Measurements from ENCODE around the gene GSG1.
"Not testable (repeated sequence)": the region's sequence is repeated elsewhere in the genome, so short reads cannot be mapped to it uniquely, and the experiment has no call there.

GSG1 gene

DNA sequence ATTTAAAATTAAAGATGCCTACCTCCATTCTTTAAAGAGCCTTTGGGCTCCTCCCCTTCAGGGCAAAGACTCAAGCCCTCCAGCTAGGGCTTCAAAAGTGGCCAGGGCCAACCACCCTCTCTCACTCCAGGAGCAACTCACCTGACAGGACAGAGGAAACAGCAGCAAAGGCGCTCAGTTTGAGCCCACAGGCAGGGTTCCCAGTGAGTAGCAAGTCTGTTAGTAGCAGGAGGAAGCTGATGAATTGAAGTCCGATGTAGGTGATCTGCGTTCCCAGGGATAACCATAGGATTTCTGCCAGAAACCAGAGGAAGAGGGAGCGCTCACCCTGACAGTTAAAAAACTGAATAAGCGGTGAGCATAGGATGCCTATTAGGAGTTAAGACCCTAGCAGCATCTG lies 15.7 kb downstream of the GSG1 start:
- no peak for DNase-seq

DNA sequence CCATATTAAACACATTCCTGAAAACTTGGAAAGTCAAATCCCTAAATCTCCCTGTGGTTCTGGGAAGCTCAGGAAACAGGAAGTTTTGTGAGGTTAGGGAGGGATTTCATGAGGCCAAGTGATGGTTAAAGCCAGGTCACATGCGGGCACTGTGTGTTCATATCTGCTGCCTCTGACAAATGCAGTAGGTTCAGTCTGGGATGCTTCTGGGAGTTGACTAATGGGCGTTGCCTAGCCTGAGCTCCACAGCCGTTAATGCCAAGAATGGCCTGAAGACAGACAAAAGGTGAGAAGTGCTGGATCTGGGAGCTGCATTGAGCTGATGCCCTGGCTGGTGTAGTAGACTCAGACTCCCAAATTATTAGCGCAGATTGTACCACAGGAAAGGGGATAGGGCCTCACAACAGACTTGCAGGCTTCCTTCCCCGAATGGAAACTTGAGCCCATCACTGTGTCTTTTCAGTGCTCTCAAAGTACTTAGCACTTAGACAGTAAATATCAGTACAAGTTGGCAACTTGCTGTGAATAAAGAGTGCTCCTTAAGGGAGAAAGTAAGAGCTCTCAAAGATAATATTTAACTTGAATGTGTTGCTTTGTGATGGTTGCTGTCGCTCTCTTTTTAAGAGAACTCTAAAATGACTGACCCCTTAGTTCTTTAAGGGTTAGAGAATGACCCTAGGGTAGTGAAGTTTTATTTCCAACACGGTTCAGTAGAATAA lies 17.3 kb downstream of the GSG1 start:
- no peak for DNase-seq

DNA sequence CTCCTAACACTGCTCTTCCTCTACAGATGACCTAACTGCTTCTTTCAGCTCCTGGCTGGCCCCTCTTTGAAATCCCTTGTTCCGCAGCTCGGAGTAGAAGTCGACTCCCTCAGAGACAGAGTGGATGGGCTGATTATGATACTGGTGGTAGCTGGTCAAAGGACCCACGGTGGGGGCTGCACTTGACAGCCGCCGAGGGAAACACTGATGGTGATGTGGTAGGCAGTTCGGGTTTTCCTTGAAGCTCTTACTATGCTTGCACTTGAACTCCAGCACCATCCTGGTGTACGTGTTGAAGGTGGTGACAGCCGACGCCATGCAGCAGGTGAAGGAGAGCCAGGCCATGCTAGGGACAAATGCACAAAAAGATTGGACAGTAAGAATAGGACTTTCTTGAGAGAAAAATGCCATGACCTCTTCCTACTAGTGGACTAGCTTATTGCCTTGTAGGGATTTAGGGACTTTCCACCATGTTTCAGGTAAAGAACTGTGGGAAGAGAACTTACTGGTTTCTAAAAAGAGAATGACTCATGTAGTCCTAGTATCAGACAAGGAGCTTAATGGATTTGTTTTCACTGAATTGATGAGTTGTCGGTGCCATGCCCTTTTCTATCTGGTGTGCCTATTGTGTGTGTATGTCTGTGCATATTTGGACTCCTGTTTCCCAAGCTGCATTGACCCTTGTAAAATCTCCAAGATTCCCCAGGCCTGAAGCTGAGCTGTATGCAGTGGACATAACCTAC lies 18.4 kb downstream of the GSG1 start:
- no peak for DNase-seq

DNA sequence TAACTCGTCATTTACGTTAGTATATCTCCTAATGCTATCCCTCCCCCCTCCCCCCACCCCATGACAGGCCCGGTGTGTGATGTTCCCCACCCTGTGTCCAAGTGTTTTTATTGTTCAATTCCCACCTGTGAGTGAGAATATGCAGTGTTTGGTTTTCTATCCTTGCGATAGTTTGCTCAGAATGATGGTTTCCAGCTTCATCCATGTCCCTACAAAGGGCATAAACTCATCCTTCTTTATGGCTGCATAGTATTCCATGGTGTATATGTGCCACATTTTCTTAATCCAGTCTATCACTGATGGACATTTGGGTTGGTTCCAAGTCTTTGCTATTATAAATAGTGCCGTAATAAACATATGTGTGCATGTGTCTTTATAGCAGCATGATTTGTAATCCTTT lies 19.8 kb downstream of the GSG1 start:
- not testable (repeated sequence) for DNase-seq

DNA sequence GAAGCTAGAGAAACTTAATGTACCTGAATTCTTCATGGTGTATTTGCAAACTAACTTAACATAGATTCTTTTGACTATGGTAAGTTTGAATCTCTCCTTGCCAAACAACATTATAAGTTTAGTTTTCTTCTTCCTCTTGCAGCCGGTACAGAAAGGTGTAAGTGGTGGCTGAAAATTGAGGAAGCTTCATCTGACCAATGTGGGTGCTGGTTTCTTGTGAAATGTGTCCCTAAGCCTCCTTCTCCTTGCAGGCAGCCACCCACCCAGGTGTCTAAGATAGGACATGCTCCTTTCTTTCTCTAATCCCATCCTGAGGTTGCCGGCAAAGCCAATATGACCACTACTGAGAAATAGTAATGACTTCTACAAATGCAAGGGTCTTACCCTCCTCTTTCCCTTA lies 20.6 kb downstream of the GSG1 start:
- DNase-seq, result no peak

DNA sequence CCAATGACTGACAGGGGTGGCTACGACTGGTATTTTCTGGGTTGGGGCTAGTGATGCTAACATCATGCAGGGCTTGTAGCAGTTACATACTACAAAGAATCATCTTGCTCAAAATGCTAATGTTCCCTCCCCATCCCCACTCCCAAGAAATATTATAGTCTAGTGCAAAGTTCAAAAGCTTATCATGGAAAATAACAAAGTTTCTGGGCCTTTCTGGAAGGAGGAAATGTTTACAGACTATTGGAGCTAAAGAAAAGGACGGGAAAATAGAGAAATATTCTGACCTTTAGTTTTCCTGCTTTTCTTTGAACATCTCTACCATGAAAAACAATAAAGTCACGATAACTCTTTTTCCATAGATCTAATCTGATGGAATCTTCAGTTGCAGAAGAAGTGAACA lies 23.2 kb downstream of the GSG1 start:
- no peak for DNase-seq

DNA sequence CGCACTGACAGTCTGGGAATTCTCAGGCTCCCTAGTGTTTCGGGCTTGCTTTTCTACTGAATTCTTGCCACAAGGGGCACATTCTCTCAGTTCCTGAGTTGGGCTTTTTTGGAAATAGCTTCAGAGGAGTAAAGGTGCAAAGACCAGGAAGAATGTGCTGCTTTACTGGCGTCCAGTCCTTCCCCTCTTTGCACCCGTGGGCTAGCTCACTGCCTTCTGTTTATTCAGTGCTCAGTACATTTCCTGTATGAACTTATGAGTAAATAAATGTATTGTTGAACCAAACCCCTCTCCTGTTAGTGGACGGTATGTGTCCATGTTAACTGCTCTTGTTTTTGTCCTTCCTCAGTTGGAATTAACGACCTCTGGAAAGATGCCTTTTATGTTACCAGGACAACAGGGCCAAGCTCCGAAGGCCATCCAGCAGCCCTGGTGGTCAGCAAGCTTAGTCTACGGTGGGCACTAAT lies 24.0 kb downstream of the GSG1 start:
- DNase-seq, result no peak

DNA sequence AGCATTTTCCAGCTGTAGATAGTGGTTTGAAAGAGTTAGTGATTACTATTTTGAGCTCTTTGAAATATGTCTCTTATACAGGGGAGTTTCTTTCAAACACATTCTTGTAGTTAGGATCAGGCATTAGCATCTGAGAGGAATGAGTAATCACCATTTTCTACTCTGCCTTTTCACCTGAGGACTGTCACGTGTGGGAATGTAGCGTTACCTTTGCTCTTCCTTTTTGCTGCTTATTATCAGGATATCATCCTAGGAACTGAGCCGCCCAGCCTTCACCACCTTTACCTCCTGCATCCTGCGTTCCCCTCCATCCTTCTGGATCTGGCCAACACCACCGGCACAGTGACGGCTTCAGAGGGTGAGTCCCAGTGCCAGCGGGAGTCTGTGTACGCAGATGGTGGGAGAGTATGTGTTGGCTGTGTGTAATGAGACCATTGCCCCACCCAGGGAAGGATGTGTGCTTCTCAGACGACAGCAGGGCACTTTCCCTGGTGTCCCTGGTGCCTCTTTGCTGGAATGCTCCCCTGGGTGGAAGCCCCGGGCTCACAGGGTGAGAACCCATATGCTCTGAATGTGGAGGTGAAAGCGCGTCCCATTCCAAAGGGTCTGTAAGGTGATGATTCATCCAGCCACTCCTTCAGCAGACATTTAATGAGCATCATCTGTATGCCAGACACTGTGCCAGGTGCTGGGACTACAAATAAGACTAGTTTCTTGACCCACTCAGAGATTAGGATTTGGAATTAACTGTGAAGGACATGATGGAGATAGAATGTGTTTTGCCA lies 27.5 kb downstream of the GSG1 start:
- DNase-seq, result no peak

DNA sequence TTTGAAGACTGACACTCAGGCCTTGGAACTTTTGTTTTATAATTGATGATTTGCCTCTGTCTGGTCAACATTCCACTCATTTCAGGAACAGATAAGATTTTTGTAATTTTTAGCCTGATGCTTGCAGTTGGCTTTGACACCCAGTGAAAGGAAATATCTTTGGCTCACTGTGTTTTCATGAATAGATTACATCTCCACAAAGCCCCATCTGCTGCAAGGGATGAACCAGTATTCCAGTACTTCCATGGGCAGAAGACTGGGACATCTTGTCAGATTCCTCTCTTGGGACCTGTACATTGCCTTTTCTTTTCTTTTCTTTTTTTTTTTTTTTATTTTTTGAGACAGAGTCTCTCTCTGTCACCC lies 28.4 kb downstream of the GSG1 start:
- no peak for DNase-seq

DNA sequence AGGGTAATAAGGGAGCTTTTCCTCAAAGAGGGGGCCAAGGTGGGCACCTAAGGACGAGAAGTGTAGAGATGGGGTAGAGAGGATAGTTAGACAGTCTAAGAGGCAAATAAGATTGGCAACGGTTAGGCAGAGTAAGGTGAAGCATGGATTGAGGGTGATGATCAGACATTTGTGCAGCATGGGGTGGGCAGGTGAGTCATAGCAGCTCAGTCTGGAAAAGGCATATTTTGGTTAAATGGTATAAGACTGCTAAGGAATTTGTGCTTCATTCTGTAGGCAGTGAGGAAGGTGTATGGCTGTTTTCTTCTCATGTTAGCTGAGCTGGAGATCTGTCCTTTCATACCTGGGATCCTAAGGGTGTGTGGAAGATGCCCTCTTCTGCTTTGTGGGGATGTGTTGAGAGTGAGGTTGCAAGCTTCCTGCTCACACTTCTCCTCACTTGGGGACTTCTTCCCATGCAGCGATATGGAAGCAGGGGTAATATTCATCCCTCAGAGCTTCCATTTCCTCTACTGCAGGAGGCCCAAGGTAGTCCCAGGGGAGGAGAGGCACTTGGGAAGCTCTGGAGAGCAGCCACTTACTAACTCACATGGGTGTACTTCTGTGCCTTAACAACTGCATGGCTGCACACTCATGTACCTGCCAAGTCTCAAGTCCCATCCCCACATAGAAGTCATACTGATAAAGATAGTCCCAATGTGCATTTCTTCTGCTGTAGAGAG lies 28.9 kb downstream of the GSG1 start:
- no peak for DNase-seq

DNA sequence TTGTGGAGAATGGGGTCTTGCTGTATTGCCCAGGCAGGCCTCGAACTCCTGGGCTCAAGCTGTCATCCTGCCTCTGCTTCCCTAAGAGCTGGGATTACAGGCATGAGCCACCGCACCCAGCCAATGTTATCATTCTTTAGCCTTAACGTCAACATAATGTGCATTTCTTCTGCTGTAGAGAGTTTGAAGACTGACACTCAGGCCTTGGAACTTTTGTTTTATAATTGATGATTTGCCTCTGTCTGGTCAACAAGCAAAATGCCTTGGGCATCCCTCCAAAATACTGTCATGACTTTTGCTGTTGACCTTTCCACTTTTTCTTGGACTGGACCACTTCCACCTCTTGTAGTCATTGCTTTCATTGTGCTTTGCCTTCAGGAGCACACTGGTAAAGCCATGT lies 30.3 kb downstream of the GSG1 start:
- no peak for DNase-seq

DNA sequence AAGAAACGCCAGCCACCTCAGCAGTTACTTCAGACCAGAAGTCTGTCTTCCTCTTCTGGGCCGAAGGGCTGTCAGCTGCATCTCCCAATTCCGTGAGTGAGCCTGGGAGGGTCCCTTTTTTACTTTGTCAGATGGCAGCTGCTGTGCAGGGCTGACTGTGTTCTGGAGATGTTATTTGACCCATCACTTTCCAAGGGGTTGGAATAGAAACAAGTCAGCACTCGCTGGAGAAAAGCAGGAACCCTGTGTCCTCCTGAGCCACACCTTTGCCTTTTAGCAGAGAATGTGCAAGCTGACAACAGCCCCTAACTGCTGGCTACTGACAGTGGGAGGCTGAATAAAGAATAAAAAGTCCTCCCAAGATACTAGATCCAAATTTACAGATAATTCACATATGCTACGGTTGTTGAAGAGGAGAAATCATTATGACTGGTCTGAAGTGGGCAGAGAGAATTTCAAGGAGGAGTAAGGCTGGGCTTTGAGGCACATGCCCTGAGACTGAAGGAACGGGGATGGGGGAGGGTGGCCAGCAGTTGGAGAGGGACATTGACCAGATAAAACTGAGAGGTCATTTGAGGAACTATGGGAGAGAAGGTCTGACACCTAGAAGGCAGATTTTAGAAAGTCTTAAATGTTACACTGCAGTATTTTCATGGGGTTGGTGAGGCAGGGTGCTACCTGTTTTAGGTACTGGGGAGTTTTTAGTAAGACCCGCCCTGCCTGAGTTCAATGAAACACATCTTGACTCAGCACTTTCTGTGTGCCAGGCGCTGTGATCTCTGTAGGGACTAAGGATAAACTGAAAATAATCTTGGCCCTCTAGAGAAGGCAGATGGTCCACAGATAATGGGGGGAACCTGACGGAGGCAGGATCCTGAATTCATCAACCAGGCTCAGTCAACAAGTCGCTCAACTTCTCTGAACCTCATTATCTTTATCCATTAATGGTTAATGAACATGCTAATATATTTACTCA lies 31.9 kb downstream of the GSG1 start:
- no peak for DNase-seq

DNA sequence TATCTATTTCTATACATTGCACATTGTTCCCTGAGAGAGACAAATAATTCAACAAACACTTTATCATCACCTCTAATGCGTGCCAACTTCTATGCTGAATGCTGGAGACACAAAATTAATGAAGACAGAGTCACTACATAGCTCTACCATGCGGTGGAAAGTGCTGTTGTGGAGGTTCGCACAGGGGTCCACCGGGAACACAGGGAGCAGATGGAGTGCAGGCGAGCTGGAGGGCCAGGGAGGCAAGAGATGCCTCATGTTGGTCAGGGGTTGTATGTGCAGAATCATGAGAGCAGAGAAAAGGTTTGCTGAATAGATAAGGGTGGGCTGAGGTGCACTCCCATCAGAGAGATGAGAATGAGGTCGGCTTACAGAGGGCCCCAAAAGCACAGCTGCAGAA lies 34.1 kb downstream of the GSG1 start:
- no peak for DNase-seq

DNA sequence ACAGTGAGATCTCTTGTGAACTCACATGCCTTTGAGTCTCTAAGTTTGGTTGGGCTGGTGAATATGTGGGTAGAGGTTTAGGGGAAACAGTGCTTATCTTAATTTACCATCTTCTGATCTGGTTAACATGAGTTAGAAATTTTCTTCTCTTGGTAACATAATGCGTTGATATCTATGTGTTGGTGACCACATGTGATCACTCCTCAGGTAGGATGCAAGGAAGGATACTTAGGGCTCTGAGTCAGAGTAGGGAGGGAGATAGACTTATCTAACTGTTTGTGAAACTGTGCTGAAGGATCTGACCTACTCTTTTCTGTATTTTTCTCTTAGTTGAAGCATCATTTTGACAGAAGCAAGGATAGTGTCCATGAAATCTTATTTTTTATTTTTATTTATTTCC lies 36.1 kb downstream of the GSG1 start:
- no peak for DNase-seq

DNA sequence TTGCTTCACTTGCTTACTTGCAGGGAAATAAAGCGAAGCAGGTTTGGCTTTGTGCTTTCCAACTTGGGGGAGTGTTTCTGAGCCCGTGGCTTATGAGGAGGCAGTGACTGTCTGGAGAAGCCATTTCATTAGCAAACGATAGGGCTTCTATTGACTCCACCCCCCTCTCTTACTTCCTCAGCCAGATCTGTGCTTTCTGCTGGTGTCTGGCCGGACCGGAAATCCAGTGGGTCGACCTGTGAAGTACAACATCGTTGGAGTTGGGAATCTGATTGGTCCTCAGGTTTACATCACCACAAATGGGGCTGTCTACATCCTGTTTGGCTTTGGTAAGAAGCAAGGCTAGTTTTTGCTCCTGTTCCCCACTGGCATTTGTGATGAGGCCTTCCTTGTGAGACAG lies 37.0 kb downstream of the GSG1 start:
- no peak for DNase-seq

DNA sequence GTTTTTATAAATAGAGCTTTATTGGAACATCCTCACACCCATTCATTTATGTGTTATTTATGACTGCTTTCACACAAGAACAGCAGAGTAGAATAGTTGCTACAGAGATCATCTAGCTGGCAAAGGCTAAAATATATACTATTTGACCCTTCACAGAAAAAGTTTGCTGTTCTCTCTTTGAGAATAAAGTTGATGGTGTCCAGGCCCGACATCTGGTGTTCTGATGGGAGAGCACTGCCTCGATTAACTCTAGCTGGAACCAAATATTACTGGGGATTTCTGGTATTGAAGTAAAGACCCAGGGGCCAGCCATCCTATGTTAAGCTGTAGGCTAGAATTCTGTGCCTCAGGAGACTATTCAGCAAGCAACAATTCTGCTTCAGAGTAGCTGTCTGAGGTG lies 37.5 kb downstream of the GSG1 start:
- DNase-seq, result no peak

DNA sequence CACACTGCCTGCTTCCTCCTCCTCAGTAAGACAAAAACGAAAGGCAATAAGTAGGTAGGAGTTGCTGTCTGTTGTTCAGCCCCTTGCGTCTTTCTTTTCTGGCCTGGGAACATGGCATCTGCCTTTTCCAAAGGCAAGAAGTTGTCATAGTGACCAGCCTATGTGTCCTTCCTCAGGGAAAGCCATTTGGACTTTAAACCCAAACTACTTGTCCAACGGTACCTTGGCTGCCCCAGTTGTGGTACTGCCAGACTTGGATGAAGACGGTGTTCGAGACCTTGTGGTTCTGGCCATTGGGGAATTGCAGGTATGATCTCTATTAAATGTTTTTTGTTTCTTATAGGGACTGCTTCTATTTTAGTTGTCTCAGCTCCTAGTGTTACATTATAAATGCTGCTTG lies 40.8 kb downstream of the GSG1 start:
- no peak for DNase-seq

DNA sequence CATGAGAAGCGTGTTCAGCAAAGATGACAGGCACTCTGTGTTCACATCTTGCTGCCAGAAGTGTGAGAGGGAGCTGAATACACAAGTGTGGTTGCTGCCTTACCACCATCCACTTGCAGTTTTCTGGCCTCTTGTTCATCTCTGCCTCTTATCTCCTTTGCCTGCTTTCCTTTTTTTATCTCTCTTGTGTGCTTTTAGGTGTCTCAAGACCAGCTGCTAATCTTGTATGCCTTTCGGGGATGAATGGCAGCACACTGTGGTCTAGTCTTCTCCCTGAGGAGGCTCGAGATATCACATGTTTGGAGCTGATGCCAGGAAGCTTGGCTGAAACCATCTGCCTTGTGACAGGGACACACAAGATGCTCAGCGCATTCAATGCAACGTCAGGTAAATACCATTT lies 42.1 kb downstream of the GSG1 start:
- DNase-seq, result no peak

DNA sequence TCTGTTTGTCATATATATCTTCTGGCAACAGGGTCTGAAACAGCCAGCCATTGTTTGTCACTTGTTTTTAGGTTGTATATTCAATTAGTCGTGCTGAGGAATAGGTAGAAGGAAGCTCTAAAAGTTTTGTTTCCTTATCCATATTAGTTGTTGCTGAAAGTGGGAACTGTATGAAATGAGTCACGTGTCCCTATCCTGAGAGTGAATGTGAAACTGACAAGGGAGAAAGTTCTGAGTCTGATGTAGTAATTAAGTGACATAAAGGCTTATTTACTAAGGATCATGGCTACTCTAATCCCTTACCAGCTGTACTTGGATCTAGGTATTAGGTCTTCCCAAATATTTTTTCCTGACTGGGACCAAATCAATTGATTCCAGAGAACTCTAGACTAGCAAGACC lies 42.9 kb downstream of the GSG1 start:
- no peak for DNase-seq

DNA sequence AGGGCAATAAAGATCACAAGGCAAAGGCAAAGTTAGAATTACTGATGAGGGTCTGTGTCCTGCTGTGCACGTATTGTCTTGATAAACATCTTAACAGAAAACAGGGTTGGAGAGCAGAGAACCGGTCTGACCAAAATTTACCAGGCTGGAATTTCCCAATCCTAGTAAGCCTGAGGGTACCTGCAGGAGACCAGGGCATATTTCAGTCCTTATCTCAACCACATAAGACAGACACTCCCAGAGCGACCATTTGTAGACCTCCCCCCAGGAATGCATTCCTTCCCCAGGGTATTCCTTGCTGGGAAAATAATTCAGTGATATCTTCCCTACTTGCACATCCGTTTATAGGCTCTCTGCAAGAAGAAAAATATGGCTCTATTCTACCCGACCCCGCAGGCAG lies 49.9 kb downstream of the GSG1 start:
- DNase-seq, result not testable (repeated sequence)

DNA sequence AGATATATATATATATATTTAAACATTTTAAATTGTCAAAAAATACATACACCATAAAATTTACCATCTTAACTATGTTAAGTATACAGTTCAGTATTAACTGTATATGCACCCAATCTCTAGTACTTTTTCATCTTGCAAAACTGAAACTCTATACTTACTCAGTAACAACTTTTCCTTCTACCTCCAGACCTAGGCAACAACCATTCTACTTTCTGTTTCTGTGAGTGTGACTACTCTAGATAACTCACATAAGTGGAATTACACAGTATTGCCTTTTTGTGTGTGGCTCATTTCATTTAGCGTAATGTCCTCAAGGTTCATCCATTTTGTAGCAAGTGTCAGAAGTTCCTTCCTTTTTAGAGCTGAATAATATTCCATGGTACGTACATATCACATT lies 51.0 kb downstream of the GSG1 start:
- DNase-seq, result no peak

DNA sequence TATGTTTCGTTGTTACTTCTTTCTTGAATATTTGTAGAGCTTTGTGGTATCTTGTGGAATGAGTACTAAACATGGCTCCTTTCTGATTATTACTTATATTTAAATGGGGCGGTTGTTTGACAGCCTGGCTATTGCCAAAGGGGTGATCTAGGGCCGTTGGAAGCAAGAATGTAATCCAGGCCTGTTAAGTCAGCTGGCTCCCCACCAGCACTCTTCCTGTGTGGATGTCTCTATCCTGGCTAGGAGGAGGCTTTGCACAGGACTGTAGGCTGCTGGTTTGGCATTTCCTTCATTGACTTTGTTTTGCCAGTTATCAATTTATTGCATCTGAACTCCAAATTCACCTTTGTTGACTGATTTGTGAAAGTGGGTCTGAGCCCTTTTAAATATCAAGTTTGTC lies 53.7 kb downstream of the GSG1 start:
- no peak for DNase-seq

All from NCI-H146 (cell line).